Measurements from ENCODE around the gene RASSF6. TPM values are rescaled to one million over a fixed set of nuclear protein-coding genes. Genes with fewer than 3 reads are reported as not detected.
A peak's percentile ranks its signal among the peaks of the same experiment; 100 is the strongest.

Gene RASSF6
- total and polyA plus RNA-seq, 9 donors: 0.38 to 1.6 (median 0.97) TPM

DNA sequence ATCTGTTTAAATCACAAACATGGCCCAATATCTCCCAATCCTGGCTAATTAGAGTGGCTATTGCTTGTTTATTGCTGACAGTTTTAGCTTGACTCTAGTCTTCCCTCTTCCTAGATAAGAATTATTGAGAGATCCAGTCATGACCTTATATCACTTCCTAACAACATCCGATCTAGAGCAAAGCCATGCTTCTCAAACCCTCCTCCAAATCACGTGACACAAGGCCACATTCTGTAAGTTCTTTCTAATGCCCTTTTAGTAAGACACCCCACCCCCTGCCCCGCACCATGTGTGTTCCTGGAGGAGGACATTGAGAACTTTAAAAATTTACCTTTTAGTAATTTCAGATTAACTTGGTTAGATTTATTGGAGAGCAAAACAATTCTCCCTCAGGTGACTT is 40.6 kb upstream of the RASSF6 start:
- Histone ChIP-seq H3K9me3 (no peaks in the 10 kb centered on the region), H3K4me1 (ENCODE audit: insufficient read depth) (no peaks in the 10 kb centered on the region), H3K27ac (no peak overlapping the region), H3K36me3 (no peaks in the 10 kb centered on the region), H3K27me3 (no peaks in the 10 kb centered on the region), H3K4me3 (no peak overlapping the region)
- intact Hi-C loops (cut with DNase I): loop anchor here in 2 of 4 donors (10.0 kb wide), 1 partner anchor 474 kb away; no protein-coding TSS in a partner anchor
- no peak for DNase-seq
- WGBS, 3 donors: 75 to 83% (median 80%) methylated on average over 3 of the region's 3 CpGs
- TF ChIP-seq, protein P1, sequence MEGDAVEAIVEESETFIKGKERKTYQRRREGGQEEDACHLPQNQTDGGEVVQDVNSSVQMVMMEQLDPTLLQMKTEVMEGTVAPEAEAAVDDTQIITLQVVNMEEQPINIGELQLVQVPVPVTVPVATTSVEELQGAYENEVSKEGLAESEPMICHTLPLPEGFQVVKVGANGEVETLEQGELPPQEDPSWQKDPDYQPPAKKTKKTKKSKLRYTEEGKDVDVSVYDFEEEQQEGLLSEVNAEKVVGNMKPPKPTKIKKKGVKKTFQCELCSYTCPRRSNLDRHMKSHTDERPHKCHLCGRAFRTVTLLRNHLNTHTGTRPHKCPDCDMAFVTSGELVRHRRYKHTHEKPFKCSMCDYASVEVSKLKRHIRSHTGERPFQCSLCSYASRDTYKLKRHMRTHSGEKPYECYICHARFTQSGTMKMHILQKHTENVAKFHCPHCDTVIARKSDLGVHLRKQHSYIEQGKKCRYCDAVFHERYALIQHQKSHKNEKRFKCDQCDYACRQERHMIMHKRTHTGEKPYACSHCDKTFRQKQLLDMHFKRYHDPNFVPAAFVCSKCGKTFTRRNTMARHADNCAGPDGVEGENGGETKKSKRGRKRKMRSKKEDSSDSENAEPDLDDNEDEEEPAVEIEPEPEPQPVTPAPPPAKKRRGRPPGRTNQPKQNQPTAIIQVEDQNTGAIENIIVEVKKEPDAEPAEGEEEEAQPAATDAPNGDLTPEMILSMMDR (IDR thresholded peaks at IDR 0.05): no peak
- TF ChIP-seq EP300 (IDR thresholded peaks at IDR 0.05) (no peak), POLR2A (IDR thresholded peaks at IDR 0.05) (no peak)

DNA sequence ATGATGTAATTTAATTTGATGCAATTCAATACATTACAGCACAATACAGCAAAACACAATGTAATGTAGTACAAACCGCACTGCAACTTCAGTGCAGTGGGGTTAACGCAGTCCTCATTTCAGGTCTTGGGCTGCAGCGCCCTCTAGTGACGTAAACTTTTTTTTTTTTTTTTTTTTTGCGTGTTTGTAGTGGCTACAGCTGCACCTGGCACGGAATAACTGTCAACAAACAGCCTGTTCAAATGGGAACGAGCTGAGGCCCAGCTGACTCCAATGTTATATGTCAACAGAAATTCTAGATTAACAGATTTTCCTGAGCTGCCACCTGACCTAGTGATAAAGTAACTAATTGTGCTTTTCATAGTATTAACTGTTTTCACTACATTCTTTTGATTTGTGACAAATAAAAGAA is 33.5 kb upstream of the RASSF6 start:
- WGBS, 3 donors: 2 to 4% (median 2%) methylated on average over 7 of the region's 7 CpGs
- no peaks in the 10 kb centered on the region for H3K36me3 ChIP-seq
- TF ChIP-seq, protein P1 (IDR thresholded peaks at IDR 0.05): peak in 2 of 3 donors; percentile 45 to 55
- TF ChIP-seq EP300 (IDR thresholded peaks at IDR 0.05) (no peak), POLR2A (IDR thresholded peaks at IDR 0.05) (no peak)
- no peaks in the 10 kb centered on the region for H3K27me3 ChIP-seq
- H3K4me3 ChIP-seq: no peak overlapping the region
- no peak overlapping the region for H3K27ac ChIP-seq
- H3K9me3 ChIP-seq: no peaks in the 10 kb centered on the region
- H3K4me1 ChIP-seq (ENCODE audit: insufficient read depth): no peaks in the 10 kb centered on the region
- DNase-seq: peak in 2 of 5 donors; percentile 20 to 41
- intact Hi-C loops (cut with DNase I): loop anchor here in 3 of 4 donors (5.0 to 10.0 kb wide), 6 partner anchors 79 to 339 kb away; no protein-coding TSS in a partner anchor

DNA sequence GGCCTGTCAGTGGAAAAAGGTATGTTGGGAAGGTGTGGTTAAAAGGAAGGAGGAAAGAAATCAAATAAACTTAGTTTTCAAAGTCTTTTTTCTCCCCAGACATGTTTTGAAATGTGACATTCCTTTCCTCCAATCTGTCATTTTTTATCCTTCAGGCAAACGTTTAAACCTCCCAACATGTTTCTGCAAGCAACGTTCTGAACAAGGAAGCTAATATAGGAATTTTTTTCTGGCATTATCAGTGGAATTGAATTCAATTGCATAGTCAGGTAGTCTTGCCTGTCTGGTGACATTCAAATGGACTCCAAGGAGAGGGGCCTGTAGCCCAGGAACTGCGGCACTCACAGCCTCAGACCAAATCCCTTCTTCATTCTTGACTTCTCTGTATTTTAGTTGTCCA is 30.0 kb upstream of the RASSF6 start:
- no peak overlapping the region for H3K4me3 ChIP-seq
- no peak for DNase-seq
- H3K27ac ChIP-seq: no peak overlapping the region
- no peak for TF ChIP-seq EP300 (IDR thresholded peaks at IDR 0.05)
- TF ChIP-seq, protein P1 (IDR thresholded peaks at IDR 0.05): no peak
- TF ChIP-seq POLR2A (IDR thresholded peaks at IDR 0.05): no peak
- intact Hi-C loops (cut with DNase I): loop anchor here in 3 of 4 donors (5.0 to 10.0 kb wide), 6 partner anchors 75 to 335 kb away; no protein-coding TSS in a partner anchor
- 58 to 66% (median 60%) methylated on average over 3 of the region's 3 CpGs for WGBS, 3 donors
- no peaks in the 10 kb centered on the region for H3K36me3 ChIP-seq
- H3K9me3 ChIP-seq: no peaks in the 10 kb centered on the region
- H3K4me1 ChIP-seq (ENCODE audit: insufficient read depth): no peaks in the 10 kb centered on the region
- no peaks in the 10 kb centered on the region for H3K27me3 ChIP-seq

DNA sequence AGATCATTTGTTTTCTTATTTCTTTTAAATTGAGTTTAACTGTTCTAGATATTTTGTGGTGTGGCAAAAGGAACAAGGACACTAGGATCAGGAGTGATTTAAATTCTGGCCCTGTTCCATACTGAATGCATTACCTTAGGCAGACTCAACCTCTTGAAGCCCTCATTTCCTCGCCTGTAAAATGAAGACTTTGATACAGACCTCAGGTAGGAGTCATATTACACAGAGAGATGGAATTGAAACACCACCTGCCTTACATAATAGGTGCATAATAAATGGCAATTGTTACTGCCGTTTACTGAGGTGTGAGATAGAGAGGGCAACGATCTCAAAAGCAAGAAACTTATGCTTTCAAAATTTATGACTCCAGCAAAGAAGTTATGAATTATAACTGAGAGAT is 28.2 kb upstream of the RASSF6 start:
- no peak for DNase-seq
- 84 to 86% (median 86%) methylated on average over 3 of the region's 3 CpGs for WGBS, 3 donors
- Histone ChIP-seq H3K27me3 (no peaks in the 10 kb centered on the region), H3K27ac (no peak overlapping the region), H3K9me3 (no peaks in the 10 kb centered on the region), H3K4me1 (ENCODE audit: insufficient read depth) (no peaks in the 10 kb centered on the region), H3K4me3 (no peak overlapping the region), H3K36me3 (no peaks in the 10 kb centered on the region)
- intact Hi-C loops (cut with DNase I): loop anchor here in 1 of 4 donors (10.0 kb wide), 1 partner anchor 74 kb away; no protein-coding TSS in a partner anchor
- no peak for TF ChIP-seq EP300 (IDR thresholded peaks at IDR 0.05)
- TF ChIP-seq, protein P1 (IDR thresholded peaks at IDR 0.05): no peak
- TF ChIP-seq POLR2A (IDR thresholded peaks at IDR 0.05): no peak
